Uterus (tissue), 4 donors: ENCODE data around the gene FLG. TPM values are rescaled to one million over a fixed set of nuclear protein-coding genes. Genes with fewer than 3 reads are reported as not detected.
"Not testable (repeated sequence)": the region's sequence is repeated elsewhere in the genome, so short reads cannot be mapped to it uniquely, and the experiment has no call there.

ENCODE experiments used
- DNase-seq, 2 donors: peaks; one replicate each; pipeline ENCODE4 v3.0.0-alpha.2; 2019 to 2020
- H3K27ac ChIP-seq, 2 donors: fragments of 200-600 bp; sonication (generic); 1 replicate in 1 of 2; 2 replicates in 1 of 2; pipeline ENCODE4 v1.5.1; 2016 to 2018
- H3K27me3 ChIP-seq, 2 donors: fragments of 200-600 bp; sonication (generic); one replicate each; pipeline ENCODE4 v1.5.1; 2018 to 2019; ENCODE audit warnings: control low read depth in 1 of 2
- H3K36me3 ChIP-seq, 2 donors: fragments of 200-600 bp; sonication (generic); one replicate each; pipeline ENCODE4 v1.5.1; 2019; ENCODE audit warnings: control low read depth in 1 of 2
- H3K4me1 ChIP-seq, 2 donors: fragments of 200-600 bp; sonication (generic); one replicate each; pipeline ENCODE4 v1.5.1; 2018 to 2019; ENCODE audit warnings: control low read depth in 1 of 2
- H3K4me3 ChIP-seq, 2 donors: fragments of 200-600 bp; sonication (generic); 1 replicate in 1 of 2; 2 replicates in 1 of 2; pipeline ENCODE4 v1.5.1; 2018 to 2019; ENCODE audit warnings: mild to moderate bottlenecking in 1 of 2
- H3K9me3 ChIP-seq, 2 donors: fragments of 200-600 bp; sonication (generic); one replicate each; pipeline ENCODE4 v1.5.1; 2019; ENCODE audit warnings: control low read depth in 1 of 2
- CTCF ChIP-seq, 4 experiments: fragments of 200-600 bp in 2 of 4; fragments of 450-650 bp in 2 of 4; sonication (generic) in 2 of 4; IDR thresholded peaks; one replicate each; pipeline ENCODE4 v1.5.1; 2016 to 2019; ENCODE audit warnings: antibody characterized with exemption in 4 of 4, mild to moderate bottlenecking in 2 of 4, moderate library complexity in 1 of 4
- POLR2A ChIP-seq, 2 donors: fragments of 450-650 bp; IDR thresholded peaks; one replicate each; pipeline ENCODE4 v1.6.1; 2016; ENCODE audit warnings: antibody characterized with exemption in 2 of 2, mild to moderate bottlenecking in 1 of 2, moderate library complexity in 1 of 2
- intact Hi-C: fragments of 100-400 bp; cut with DNase I; formaldehyde crosslinking; loops from one replicate; pipeline ENCODE4 v1.15.1; 2023; ENCODE audit warnings: low total_unique reads
- total RNA-seq, 4 donors: library from RNA; depleted of rRNA in 3 of 4; stranded (reverse); fragments of >200 nt in 3 of 4; gene quantifications; one replicate each; pipeline versions ENCODE4 v1.1.0 to v1.2.4, GENCODE V29; 2014 to 2023
- donor health status: DM: yes; HTN: yes; CAD: no.

Gene FLG
- total RNA-seq, 4 donors from 2014 or later, result 0.12 to 0.28 TPM; not detected in 2

GRCh38 chr1:152309955-152310354 is 15.1 kb downstream of the FLG start:
- Histone ChIP-seq H3K27ac (no peak overlapping the region), H3K4me3 (no peak overlapping the region), H3K36me3 (no peaks in the 10 kb centered on the region), H3K27me3 (no peaks in the 10 kb centered on the region), H3K9me3 (peaks cover 0 to 2% of the 10 kb centered on the region in 2 donors), H3K4me1 (no peaks in the 10 kb centered on the region)
- intact Hi-C loops, result no loop called here
- DNase-seq, result peak in 1 of 2 donors; percentile 6
- TF ChIP-seq POLR2A (IDR thresholded peaks at IDR 0.05), result no peak
- TF ChIP-seq CTCF (IDR thresholded peaks at IDR 0.05), result no peak

- H3K36me3 ChIP-seq, H3K4me1 ChIP-seq, H3K27me3 ChIP-seq, H3K4me3 ChIP-seq, intact Hi-C loops, H3K27ac ChIP-seq, H3K9me3 ChIP-seq, DNase-seq: not testable (repeated sequence)
Observed at GRCh38 chr1:152309320-152309901, 15.6 kb downstream of the FLG start.

GRCh38 chr1:152308758-152309157 is 16.3 kb downstream of the FLG start:
- H3K36me3 ChIP-seq, H3K9me3 ChIP-seq, H3K4me3 ChIP-seq, DNase-seq, intact Hi-C loops, H3K4me1 ChIP-seq, H3K27ac ChIP-seq, H3K27me3 ChIP-seq: not testable (repeated sequence)

GRCh38 chr1:152307970-152308369 is 17.1 kb downstream of the FLG start:
- intact Hi-C loops, H3K4me1 ChIP-seq, H3K36me3 ChIP-seq: not testable (repeated sequence)

GRCh38 chr1:152306123-152306522 is 18.9 kb downstream of the FLG start:
- H3K9me3 ChIP-seq, DNase-seq, H3K36me3 ChIP-seq: not testable (repeated sequence)

More at GRCh38 chr1:152307970-152308369, 17.1 kb downstream of the FLG start:
- not testable (repeated sequence) for DNase-seq, H3K27me3 ChIP-seq, H3K27ac ChIP-seq, H3K4me3 ChIP-seq, H3K9me3 ChIP-seq

GRCh38 chr1:152304773-152305172 is 20.3 kb downstream of the FLG start:
- H3K27me3 ChIP-seq, H3K36me3 ChIP-seq, H3K27ac ChIP-seq, intact Hi-C loops, H3K9me3 ChIP-seq, H3K4me3 ChIP-seq, H3K4me1 ChIP-seq, DNase-seq: not testable (repeated sequence)

More at GRCh38 chr1:152306123-152306522, 18.9 kb downstream of the FLG start:
- H3K27me3 ChIP-seq, H3K4me3 ChIP-seq, intact Hi-C loops, H3K4me1 ChIP-seq, H3K27ac ChIP-seq: not testable (repeated sequence)

- DNase-seq, H3K9me3 ChIP-seq, H3K27ac ChIP-seq, H3K27me3 ChIP-seq, H3K4me3 ChIP-seq, H3K36me3 ChIP-seq, intact Hi-C loops, H3K4me1 ChIP-seq: not testable (repeated sequence)
Observed at GRCh38 chr1:152303139-152303872, 21.7 kb downstream of the FLG start.

- H3K9me3 ChIP-seq, H3K36me3 ChIP-seq: not testable (repeated sequence)
Observed at GRCh38 chr1:152256394-152256793, 68.6 kb downstream of the FLG start.

More at GRCh38 chr1:152256394-152256793, 68.6 kb downstream of the FLG start:
- DNase-seq, H3K27ac ChIP-seq, intact Hi-C loops, H3K4me1 ChIP-seq, H3K4me3 ChIP-seq, H3K27me3 ChIP-seq: not testable (repeated sequence)

Other genes with a start within 250 kb of the FLG start
- not detected for gene TCHHL1, start 236.2 kb downstream of the FLG start, total RNA-seq
- not detected for gene TCHH, start 209.8 kb downstream of the FLG start, total RNA-seq
- gene RPTN, start 166.0 kb downstream of the FLG start, total RNA-seq, result not detected
- gene HRNR, start 101.0 kb downstream of the FLG start, total RNA-seq, result under 1 TPM in 1 of 4 donors, not detected in 3; 0.06 TPM
- gene FLG2, start 34.8 kb upstream of the FLG start, total RNA-seq, result not detected
- gene CRNN, start 89.0 kb upstream of the FLG start, total RNA-seq, result under 1 TPM in 1 of 4 donors, not detected in 3; 0.28 TPM
- not detected for gene LCE5A, start 185.6 kb upstream of the FLG start, total RNA-seq
- gene CRCT1, start 189.2 kb upstream of the FLG start, total RNA-seq, result not detected
- not detected for gene LCE3E, start 241.5 kb upstream of the FLG start, total RNA-seq